ENCODE data around the gene CCDC61.

The CCDC61 gene

GRCh38 chr19:46015687-46016425 is 20.6 kb downstream of the CCDC61 start:
- peak overlapping the region; percentile 52 for H3K4me3 ChIP-seq (replicated peaks; ENCODE audit: low read depth, low read length)
- TF ChIP-seq CTCF (IDR thresholded peaks at IDR 0.05; ENCODE audit: low read length, missing control alignments): no peak
- no peak for DNase-seq (ENCODE audit: low read depth)

- peak overlapping the region; percentile 52 for H3K4me3 ChIP-seq (replicated peaks; ENCODE audit: low read depth, low read length)
- peak; percentile 74 for TF ChIP-seq CTCF (IDR thresholded peaks at IDR 0.05; ENCODE audit: low read length, missing control alignments)
- peak; percentile 81 for DNase-seq (ENCODE audit: low read depth)
Observed at GRCh38 chr19:46016426-46017094, 21.3 kb downstream of the CCDC61 start.

GRCh38 chr19:46017095-46017429 is 21.8 kb downstream of the CCDC61 start:
- no peak for DNase-seq (ENCODE audit: low read depth)
- H3K4me3 ChIP-seq (replicated peaks; ENCODE audit: low read depth, low read length): no peak overlapping the region
- TF ChIP-seq CTCF (IDR thresholded peaks at IDR 0.05; ENCODE audit: low read length, missing control alignments): no peak

GRCh38 chr19:46017874-46018675 is 22.8 kb downstream of the CCDC61 start:
- no peak for DNase-seq (ENCODE audit: low read depth)
- no peak overlapping the region for H3K4me3 ChIP-seq (replicated peaks; ENCODE audit: low read depth, low read length)

GRCh38 chr19:46018729-46019251 is 23.5 kb downstream of the CCDC61 start:
- no peak for DNase-seq (ENCODE audit: low read depth)
- no peak for TF ChIP-seq CTCF (IDR thresholded peaks at IDR 0.05; ENCODE audit: low read length, missing control alignments)
- no peak overlapping the region for H3K4me3 ChIP-seq (replicated peaks; ENCODE audit: low read depth, low read length)

More at GRCh38 chr19:46017874-46018675, 22.8 kb downstream of the CCDC61 start:
- no peak for TF ChIP-seq CTCF (IDR thresholded peaks at IDR 0.05; ENCODE audit: low read length, missing control alignments)

GRCh38 chr19:46019270-46019669 is 24.0 kb downstream of the CCDC61 start:
- DNase-seq (ENCODE audit: low read depth): no peak
- TF ChIP-seq CTCF (IDR thresholded peaks at IDR 0.05; ENCODE audit: low read length, missing control alignments): no peak
- no peak overlapping the region for H3K4me3 ChIP-seq (replicated peaks; ENCODE audit: low read depth, low read length)

All from fibroblast of pulmonary artery (primary cell).